Peyer's patch (tissue), 4 donors: ENCODE measurements around the gene ACCSL.

Experiments
- CTCF ChIP-seq, 6 experiments: fragments of 450-650 bp in 4 of 6; fragments of 200-600 bp in 2 of 6; sonication (generic) in 1 of 6; IDR thresholded peaks; one replicate each; pipeline ENCODE4 v1.5.1; 2017 to 2019; ENCODE audit warnings: antibody characterized with exemption in 6 of 6, mild to moderate bottlenecking in 3 of 6, moderate library complexity in 1 of 6
- POLR2A ChIP-seq, 2 donors: fragments of 450-650 bp; IDR thresholded peaks; one replicate each; pipeline ENCODE4 v1.5.1; 2017; ENCODE audit warnings: antibody characterized with exemption in 2 of 2, mild to moderate bottlenecking in 2 of 2, moderate library complexity in 2 of 2

GRCh38 chr11:44005956-44006355, 41.8 kb upstream of the ACCSL start:
- no peak for TF ChIP-seq CTCF (IDR thresholded peaks at IDR 0.05)
- no peak for TF ChIP-seq POLR2A (IDR thresholded peaks at IDR 0.05)
